GM18951 (cell line): ENCODE results near the gene UBE2J1.
"Not testable (repeated sequence)": the region's sequence is repeated elsewhere in the genome, so short reads cannot be mapped to it uniquely, and the experiment has no call there.

Source experiments
- POLR2A ChIP-seq: IDR thresholded peaks from 4 replicates; pipeline ENCODE4 v1.6.1; 2011; ENCODE audit warnings: mild to moderate bottlenecking; ENCODE audit not compliant: insufficient read length, insufficient read depth; ENCODE audit errors: extremely low read depth
- in situ Hi-C: fragments of 300-500 bp; cut with MboI; formaldehyde crosslinking; loops from one replicate; pipeline ENCODE4 v1.12.0; 2022; ENCODE audit warnings: low sequenced_read_pairs, mixed read lengths, inconsistent platforms; ENCODE audit not compliant: unreplicated experiment

UBE2J1 gene

GRCh38 chr6:89302936-89303335, 49.6 kb downstream of the UBE2J1 start:
- no peak for TF ChIP-seq POLR2A
- in situ Hi-C loops: no loop called here

GRCh38 chr6:89302195-89302770, 50.2 kb downstream of the UBE2J1 start:
- TF ChIP-seq POLR2A: no peak
- in situ Hi-C loops: no loop called here

GRCh38 chr6:89301586-89302194, 50.8 kb downstream of the UBE2J1 start:
- in situ Hi-C loops: no loop called here
- TF ChIP-seq POLR2A: no peak

DNA sequence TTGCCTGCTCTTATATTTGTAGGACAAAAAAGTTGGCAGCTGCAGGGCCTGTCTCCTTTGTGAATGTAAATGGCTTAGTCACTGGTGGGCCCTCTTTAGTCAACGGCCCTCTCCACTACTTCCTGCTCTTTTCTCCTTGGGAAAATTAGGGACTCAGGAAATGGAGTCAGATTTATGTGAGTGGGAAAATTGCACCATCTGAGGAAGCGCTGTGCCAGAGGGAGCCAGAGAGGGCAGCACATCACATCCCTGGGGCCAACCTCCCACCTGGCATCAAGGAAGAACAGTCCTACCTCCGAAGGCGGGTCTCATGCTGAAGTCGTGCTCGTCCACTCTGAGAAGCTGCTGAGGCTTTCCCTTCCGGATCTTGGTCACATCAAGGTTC, 53.1 kb downstream of the UBE2J1 start:
- no peak for TF ChIP-seq POLR2A
- in situ Hi-C loops: no loop called here

GRCh38 chr6:89298680-89299465, 53.6 kb downstream of the UBE2J1 start:
- in situ Hi-C loops: no loop called here
- no peak for TF ChIP-seq POLR2A

- TF ChIP-seq POLR2A: no peak
- in situ Hi-C loops: no loop called here
These were observed 54.7 kb downstream of the UBE2J1 start for GRCh38 chr6:89297695-89298351.

- TF ChIP-seq POLR2A: no peak
- in situ Hi-C loops: no loop called here
These were observed 56.5 kb downstream of the UBE2J1 start for GRCh38 chr6:89295981-89296380.

DNA sequence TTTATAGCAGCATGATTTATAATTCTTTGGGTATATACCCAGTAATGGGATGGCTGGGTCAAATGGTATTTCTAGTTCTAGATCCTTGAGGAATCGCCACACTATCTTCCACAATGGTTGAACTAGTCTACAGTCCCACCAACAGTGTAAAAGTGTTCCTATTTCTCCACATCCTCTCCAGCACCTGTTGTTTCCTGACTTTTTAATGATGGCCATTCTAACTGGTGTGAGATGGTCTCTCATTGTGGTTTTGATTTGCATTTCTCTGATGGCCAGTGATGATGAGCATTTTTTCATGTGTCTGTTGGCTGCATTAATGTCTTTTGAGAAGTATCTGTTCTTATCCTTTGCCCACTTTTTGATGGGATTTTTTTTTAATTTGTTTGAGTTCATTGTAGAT, 57.4 kb downstream of the UBE2J1 start:
- in situ Hi-C loops: not testable (repeated sequence)

DNA sequence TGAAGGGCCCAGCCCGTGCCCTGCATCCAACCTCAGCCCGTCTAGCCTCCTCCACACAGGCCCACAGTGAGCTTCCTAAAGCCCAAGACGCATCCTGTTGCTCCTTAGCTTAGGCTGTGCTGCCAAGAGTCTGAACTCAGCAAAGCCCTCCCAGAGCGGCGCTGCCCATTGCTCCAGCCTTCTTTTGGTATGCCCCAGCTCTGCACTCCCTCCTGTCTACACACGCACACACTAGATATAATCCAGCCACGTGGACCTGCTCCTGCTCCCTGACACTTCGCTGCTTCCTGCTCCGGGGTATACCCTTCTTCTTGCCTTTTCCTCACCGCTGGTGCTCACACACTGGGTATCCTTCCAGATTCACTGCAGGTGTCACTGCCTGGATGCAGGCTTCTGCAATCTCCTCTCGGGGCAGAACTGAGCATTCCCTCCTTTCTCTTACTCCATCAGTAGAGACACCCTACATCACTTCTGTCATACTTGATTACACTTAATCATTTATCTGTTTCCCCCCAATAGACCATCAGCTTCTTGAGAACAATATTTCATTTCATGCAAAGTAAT, 61.2 kb downstream of the UBE2J1 start:
- in situ Hi-C loops: no loop called here
- no peak for TF ChIP-seq POLR2A

- in situ Hi-C loops: no loop called here
These were observed 61.9 kb downstream of the UBE2J1 start for GRCh38 chr6:89290401-89291155.

GRCh38 chr6:89289710-89290109, 62.8 kb downstream of the UBE2J1 start:
- in situ Hi-C loops: no loop called here
- TF ChIP-seq POLR2A: no peak

More at GRCh38 chr6:89290401-89291155, 61.9 kb downstream of the UBE2J1 start:
- no peak for TF ChIP-seq POLR2A

- in situ Hi-C loops: no loop called here
- no peak for TF ChIP-seq POLR2A
These were observed 65.0 kb downstream of the UBE2J1 start for GRCh38 chr6:89287351-89288028.
